Omental fat pad (tissue), 4 donors: Measurements from ENCODE around the gene EXD3. TPM values are rescaled to one million over a fixed set of nuclear protein-coding genes. Genes with fewer than 3 reads are reported as not detected.

Experiments
- ATAC-seq: fragments of 150-250 bp; one replicate; pipeline ENCODE4 v1.9.1; 2016; ENCODE audit warnings: mild to moderate bottlenecking, moderate library complexity; ENCODE audit not compliant: low FRiP score
- DNase-seq: peaks from one replicate; pipeline ENCODE4 v3.0.0-alpha.2; 2019; ENCODE audit warnings: low spot score
- total RNA-seq, 4 donors: library from RNA; depleted of rRNA; stranded (reverse); fragments of >200 nt; gene quantifications; one replicate each; pipeline ENCODE4 v1.1.0, GENCODE V29; 2016
- TF ChIP-seq, protein P1 (sequence below), 3 donors: fragments of 450-650 bp; IDR thresholded peaks; one replicate each; pipeline ENCODE4 v1.5.1; 2016 to 2017; ENCODE audit warnings: antibody characterized with exemption in 3 of 3, mild to moderate bottlenecking in 3 of 3, moderate library complexity in 2 of 3

Gene EXD3
- total RNA-seq, 4 donors from 2014 or later: 8.3 to 18.3 (median 10.5) TPM

DNA sequence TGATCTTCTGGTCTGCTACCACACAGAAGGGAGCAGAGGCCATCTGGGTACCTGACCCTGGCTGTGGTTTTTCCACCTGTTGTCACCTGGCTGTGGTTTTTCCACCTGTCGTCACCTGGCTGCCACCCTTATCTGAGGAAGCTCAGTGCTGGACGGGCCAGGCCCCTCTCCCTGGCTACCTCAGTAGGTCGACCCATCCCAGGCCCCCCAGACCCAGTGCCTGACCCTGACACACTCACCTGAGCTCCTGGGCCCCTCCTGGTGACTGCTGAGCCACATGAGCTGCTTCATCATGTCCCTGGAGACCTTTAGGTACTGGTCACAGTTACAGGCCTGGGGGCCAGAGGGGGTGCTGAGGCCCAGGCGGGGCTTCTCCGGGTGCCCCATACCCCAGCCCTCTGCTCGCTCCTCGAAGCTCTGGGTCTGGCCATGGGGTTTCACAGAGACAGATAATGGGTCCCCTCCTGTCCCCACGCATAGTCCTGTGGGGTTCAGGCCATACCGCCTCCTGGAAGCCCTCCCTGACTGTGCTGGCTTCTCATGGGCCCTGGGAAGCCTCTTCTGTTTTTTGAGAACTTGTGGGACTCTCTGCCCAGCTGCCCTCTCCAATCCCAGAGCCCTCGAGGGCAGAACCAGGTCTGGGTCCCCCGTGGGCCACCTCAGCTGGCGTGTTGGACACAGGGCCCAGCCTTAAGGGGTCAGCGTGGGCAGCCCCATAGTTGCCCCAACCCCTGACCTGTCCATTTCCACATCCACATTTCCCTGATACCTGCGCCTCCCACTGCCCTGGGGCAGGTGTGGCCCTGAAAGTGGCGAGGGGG, 113.4 kb downstream of the EXD3 start:
- DNase-seq (no peak), ATAC-seq (no peak)
- TF ChIP-seq, protein P1, sequence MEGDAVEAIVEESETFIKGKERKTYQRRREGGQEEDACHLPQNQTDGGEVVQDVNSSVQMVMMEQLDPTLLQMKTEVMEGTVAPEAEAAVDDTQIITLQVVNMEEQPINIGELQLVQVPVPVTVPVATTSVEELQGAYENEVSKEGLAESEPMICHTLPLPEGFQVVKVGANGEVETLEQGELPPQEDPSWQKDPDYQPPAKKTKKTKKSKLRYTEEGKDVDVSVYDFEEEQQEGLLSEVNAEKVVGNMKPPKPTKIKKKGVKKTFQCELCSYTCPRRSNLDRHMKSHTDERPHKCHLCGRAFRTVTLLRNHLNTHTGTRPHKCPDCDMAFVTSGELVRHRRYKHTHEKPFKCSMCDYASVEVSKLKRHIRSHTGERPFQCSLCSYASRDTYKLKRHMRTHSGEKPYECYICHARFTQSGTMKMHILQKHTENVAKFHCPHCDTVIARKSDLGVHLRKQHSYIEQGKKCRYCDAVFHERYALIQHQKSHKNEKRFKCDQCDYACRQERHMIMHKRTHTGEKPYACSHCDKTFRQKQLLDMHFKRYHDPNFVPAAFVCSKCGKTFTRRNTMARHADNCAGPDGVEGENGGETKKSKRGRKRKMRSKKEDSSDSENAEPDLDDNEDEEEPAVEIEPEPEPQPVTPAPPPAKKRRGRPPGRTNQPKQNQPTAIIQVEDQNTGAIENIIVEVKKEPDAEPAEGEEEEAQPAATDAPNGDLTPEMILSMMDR (IDR thresholded peaks at IDR 0.05): no peak

DNA sequence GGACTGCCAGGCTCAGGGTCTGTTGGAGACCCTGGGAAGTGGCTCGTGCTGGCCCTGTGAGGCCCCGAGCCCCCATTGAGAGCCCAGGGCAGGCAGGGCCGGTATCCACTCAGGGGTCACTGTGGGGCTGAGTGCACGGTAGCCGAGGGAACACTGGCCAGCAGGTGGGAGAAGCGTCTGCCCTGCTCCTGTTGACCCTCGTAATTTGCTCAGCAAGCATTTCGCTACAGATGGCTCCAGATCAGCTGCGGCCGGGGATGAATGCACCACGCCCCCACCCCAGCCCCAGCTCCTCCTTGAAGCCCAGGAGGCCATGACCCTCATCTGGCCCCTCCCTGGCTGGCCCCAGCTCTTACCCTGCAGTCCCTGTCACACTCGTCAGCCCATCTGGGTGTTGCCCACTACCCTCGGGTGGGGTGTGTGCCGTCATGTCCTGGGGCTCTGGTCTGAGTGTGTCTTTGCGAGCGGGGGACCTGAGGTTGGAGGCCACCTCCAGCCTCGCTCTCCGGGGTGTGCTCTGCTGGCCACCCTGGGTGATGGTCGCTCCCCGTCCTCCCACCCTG, 114.8 kb downstream of the EXD3 start:
- TF ChIP-seq, protein P1 (IDR thresholded peaks at IDR 0.05): no peak
- no peak for DNase-seq
- no peak for ATAC-seq

DNA sequence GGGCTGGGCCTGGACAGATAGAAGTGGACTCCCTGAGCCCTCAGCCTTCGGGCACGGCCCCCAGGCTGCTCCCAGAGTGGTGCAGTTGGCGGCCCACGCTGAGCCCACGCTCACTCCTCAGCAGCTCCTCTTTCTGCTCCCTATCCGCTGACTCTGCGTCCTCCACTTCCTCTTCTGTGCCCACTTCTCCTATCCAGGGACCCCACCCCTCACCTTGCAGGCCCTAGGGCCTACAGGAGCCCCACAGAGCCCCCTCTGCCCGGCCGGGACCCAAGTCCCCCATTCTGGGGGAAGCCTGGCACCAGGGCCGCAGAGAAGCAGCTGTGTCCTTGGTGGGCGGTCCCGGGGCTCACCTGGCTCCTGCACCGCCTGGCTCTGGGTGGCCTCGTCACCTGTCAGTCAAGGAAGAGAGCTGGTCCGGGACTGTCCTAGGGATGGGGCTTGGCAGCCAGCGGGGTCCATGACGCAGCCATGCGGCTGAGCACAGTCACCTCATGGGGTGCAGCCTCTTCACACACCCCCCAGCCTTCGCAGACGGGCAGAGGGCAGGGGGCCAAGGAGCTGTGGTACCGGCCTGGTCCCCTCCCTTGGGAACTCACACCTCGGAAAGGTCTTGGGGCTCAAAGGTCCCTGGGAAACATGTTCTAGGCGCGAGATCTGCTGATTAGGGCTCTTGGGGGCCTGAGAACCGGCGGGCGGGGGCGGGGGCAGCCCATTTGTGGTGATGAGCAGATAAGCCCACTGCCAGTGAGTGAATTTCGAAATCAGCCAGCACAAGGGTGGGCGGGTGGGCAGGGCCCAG, 115.5 kb downstream of the EXD3 start:
- DNase-seq: no peak
- TF ChIP-seq, protein P1 (IDR thresholded peaks at IDR 0.05): no peak
- no peak for ATAC-seq

DNA sequence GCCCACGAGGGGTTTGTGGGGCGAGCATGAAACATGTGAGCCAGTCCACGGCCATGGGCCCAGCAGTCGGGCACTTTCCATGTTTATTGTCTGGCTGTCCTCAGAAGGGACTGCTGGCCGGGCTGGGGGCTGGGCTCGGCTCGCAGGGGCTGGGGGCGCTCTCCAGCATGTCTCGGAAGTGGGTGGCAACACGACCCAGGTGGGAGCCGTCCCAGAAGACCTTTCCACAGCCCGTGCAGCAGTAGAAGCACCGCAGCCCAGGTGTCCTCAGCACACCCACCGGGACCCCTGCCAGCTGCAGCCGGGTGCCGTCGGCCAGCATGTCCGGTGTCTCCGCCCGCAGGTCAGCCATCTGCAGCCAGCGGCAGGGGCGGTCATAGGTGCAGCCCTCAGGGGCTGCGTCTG, 116.1 kb downstream of the EXD3 start:
- ATAC-seq (no peak), DNase-seq (no peak)
- TF ChIP-seq, protein P1 (IDR thresholded peaks at IDR 0.05): no peak

DNA sequence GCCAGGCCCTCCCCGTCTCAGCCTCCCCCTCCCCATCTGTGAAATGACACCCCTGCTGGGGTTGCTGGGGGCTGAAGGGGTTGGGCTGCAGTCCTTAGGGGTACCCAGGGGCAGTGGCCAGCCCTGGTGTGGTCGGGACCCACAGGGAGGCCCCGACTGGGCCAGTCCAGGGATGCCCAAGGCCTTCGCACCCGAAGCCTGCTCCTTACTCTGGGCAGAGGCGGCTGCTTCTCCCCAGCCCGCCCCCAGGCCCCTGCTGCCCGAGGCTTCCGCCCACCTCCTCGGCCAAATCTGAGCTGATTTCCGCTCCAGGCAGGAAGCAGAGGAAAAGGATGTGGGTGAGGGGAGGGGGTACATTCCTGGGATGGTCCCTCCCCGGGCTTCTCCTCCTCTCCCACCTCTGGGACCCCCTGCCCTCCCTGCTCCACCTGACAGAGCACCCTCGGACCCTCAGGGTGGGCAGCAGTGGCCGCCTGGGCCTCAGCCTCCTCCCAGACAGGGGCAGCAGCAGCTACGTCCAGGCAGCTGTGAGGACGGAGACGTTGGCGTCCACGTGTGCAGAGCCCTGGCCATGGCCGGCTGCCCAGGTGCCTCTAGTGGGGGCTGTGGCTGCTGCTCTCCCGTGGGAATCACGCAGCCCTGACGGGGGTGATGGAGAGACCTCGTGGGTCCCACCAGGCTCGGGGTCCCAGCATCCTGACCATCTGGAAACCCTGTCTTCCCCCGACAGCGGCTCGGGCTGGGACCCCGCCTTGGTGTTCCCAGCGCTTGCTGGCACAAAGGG, 116.7 kb downstream of the EXD3 start:
- DNase-seq (no peak), ATAC-seq (no peak)
- TF ChIP-seq, protein P1 (IDR thresholded peaks at IDR 0.05): no peak

DNA sequence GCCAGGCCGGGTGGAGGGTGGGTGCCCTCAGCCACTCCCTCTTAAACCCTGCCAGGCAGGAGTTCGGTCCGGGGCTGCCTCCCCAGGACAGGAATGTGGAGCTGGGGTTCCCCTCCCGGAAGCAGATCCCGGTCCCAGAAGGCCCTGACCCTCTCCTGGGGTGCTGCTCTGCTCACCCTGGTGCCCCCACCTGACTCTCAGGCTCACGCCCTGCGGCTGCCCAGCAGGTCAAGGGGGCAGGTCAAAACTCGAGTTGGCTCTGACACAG, 117.2 kb downstream of the EXD3 start:
- no peak for ATAC-seq
- TF ChIP-seq, protein P1 (IDR thresholded peaks at IDR 0.05): no peak
- DNase-seq: no peak
